NCI-H2081 (cell line): ENCODE measurements around the gene ZKSCAN1.
A peak's percentile ranks its signal among the peaks of the same experiment; 100 is the strongest.
"Not testable (repeated sequence)": the region's sequence is repeated elsewhere in the genome, so short reads cannot be mapped to it uniquely, and the experiment has no call there.

Experiments used
- DNase-seq, 2 experiments: peaks; one replicate each; lab custom pipeline; 2025; lab: John Stamatoyannopoulos, UW

ZKSCAN1 gene

GRCh38 chr7:100003711-100004661 is 11.4 kb upstream of the ZKSCAN1 start:
- peak; percentile 71 to 84 for DNase-seq

DNA sequence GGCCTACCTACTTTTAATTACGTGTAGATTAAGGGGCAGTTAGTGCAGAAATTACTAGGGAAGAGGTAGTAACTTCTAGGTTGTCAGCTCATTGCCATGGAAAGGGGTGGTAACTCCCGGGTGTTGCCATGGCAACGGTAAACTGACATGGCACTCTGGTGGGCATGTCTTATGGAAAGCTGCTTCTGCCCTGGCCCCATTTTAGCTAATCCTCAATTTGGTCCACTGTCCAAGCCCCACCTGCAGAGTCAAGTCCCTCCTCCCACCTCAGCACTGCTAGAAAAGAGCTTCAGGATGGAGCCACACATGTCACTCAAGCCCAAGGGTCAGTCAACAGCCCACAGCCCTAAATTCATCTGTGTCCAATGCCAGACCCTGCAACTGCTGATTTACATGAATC is 7.5 kb upstream of the ZKSCAN1 start:
- no peak for DNase-seq

- no peak for DNase-seq
Observed at GRCh38 chr7:100008525-100008924, 6.9 kb upstream of the ZKSCAN1 start.

GRCh38 chr7:100009952-100010351 is 5.4 kb upstream of the ZKSCAN1 start:
- DNase-seq = not testable (repeated sequence)

- DNase-seq = no peak
Observed at GRCh38 chr7:100010901-100011300, 4.5 kb upstream of the ZKSCAN1 start.

- DNase-seq = no peak
Observed at GRCh38 chr7:100011516-100011915, 3.9 kb upstream of the ZKSCAN1 start.

DNA sequence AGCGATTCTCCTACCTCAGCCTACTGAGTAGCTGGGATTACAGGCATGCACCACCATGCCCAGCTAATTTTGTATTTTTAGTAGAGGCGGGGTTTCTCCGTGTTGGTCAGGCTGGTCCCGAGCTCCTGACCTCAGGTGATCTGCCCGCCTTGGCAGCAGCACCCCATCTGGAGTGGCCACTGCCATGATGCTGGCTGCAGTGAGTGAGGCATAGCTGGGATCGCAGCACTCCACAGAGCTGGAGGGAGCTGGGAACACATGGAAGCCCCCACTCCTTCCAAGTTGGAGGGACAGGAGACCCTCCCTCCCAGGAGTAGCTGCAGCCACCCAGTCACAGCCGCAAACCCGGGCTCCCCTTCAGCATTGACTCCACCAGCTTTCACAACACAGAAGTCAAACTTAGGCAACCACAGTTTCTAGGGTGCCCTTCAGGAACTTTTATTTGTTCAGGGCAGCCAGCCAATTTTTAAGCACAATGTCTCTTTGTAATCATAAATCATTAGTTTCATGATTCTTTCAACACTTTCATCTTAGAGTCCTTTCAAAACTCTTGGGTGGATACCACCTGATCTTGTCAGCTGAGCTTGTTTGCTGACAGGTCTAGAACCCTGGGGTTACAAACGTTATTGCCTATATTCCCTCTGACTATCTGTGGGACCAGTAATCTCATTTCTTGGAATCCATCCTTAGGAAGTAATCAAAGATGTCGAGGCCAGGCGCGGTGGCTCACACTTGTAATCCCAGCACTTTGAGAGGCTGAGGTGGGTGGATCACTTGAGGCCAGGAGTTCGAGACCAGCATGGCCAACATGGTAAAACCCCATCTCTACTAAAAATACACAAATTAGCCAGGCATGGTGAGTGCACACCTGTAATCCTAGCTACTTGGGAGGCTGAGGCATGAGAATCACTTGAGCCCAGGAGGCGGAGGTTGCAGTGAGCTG is 2.7 kb upstream of the ZKSCAN1 start:
- not testable (repeated sequence) for DNase-seq

- no peak for DNase-seq
Observed at GRCh38 chr7:100013328-100013676, 2.1 kb upstream of the ZKSCAN1 start.

GRCh38 chr7:100016215-100016901 is 962 bp downstream of the ZKSCAN1 start:
- peak in 1 of 2 experiments; percentile 12 for DNase-seq

GRCh38 chr7:100017300-100017699 is 1.9 kb downstream of the ZKSCAN1 start:
- DNase-seq = no peak

- DNase-seq = no peak
Observed at GRCh38 chr7:100017875-100018274, 2.5 kb downstream of the ZKSCAN1 start.

DNA sequence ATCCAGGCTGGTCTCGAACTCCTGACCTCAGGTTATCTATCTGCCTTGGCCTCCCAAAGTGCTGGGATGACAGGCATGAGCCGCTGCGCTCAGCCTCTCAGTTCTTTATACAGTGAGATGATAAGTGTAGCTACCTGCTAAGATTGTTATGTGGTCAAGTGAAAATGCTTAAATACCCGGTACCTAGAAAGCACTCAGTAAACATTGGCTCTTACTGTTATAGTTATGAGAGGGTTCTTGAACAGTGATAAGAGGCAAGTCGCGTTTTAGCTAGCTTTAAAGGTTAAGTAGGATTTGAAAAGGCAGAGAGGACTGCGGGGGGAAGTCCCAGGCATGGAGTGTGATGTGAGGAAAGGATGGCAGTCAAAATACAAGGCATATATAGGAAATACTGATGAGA is 4.5 kb downstream of the ZKSCAN1 start:
- DNase-seq = no peak

DNA sequence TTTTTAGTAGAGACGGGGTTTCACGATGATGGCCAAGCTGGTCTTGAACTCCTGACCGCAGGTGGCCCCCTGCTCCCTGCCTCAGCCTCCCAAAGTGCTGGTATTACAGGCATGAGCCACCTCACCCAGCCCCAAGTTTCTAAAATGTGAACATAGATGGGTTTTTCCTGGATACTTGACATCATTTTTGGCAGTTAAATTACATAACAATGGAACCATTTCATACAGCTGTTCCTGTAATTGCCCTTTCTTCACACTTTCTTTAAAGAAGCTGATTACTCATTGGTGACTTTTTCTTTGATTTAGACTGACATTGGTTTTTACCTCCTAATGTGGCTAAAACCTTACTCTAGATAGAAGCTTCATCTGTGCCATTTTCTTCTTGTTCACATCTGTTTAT is 5.9 kb downstream of the ZKSCAN1 start:
- DNase-seq = no peak

GRCh38 chr7:100022621-100023020 is 7.2 kb downstream of the ZKSCAN1 start:
- peak; percentile 81 to 92 for DNase-seq

DNA sequence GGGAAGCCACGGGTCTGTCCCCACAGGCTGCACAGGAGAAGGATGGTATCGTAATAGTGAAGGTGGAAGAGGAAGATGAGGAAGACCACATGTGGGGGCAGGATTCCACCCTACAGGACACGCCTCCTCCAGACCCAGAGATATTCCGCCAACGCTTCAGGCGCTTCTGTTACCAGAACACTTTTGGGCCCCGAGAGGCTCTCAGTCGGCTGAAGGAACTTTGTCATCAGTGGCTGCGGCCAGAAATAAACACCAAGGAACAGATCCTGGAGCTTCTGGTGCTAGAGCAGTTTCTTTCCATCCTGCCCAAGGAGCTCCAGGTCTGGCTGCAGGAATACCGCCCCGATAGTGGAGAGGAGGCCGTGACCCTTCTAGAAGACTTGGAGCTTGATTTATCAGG is 8.1 kb downstream of the ZKSCAN1 start:
- DNase-seq = no peak

GRCh38 chr7:100024020-100024619 is 8.7 kb downstream of the ZKSCAN1 start:
- DNase-seq = no peak

DNA sequence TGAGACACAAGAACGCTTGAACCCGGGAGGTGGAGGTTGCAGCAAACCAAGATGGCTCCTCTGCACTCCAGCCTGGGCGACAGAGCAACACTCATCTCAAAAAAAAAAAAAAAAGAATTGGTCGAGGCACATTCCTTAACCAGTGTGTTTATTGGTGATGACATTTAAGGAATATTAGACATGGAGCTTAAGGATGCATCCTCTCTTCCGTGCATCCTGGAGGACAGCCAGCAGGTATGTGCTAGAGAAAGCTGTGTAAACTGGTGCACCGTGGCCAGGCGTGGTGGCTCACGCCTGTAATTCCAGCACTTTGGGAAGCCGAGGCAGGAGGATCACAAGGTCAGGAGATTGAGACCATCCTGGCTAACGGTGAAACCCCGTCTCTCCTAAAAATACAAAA is 11.8 kb downstream of the ZKSCAN1 start:
- DNase-seq = no peak

DNA sequence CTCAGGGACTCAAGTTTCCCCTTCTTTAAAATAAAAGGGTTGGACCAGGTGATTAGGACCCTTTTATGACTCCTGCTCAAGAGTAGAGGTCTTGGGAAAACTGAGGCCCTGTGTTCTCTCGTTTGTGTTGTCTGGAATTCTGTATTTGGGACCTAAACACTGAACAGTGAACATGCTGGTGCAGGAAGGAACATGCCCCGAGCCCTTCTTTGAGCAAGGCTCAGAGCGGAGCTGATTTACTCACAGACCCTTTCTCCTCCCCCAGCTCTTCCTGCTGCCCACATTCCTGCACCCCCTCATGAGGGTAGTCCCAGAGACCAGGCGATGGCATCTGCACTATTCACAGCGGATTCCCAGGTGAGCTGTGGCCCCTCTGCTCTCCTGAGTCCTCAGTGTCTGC is 14.2 kb downstream of the ZKSCAN1 start:
- DNase-seq = no peak

DNA sequence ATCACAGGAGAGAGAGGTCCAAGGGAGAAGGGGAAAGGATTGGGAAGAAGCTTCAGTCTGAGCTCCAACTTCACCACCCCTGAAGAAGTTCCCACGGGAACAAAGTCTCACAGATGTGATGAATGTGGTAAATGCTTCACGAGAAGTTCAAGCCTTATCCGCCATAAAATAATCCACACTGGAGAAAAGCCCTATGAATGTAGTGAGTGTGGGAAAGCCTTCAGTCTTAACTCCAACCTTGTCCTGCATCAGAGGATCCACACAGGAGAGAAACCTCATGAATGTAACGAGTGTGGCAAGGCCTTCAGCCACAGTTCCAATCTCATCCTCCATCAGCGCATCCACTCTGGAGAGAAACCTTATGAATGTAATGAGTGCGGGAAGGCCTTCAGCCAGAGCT is 18.1 kb downstream of the ZKSCAN1 start:
- DNase-seq = no peak

DNA sequence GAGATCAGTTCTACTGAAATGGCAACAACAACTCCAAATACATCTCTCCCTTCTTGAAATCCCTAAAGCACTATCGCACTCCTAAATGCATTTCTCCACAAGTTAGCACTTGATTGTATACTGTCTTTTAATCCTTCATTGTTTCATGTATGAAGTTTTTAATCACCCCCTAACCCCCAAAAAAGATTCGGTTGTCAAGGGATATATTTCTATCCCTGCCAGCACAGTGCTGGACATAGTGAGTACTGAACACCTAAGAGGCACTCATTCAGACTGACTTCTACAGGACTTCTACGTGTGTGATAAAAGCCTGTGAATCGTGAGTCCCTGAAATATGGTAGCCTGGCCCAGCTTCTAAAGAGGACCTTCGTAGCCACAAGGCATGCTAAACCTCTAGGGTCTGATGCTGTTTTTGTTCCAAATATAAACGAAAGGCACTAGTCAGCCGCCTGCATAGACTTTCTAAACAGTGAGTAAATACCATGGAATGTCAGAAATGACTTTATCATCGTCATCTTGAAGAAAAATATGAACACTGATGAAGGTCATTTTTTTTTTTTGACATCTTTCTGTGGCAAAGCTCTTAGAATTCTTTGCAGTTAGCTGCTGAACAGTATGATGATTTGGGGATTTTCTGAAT is 19.6 kb downstream of the ZKSCAN1 start:
- no peak for DNase-seq

GRCh38 chr7:100035876-100036275 is 20.5 kb downstream of the ZKSCAN1 start:
- no peak for DNase-seq
